ENCODE results near the gene CLIC5.

CLIC5 gene

GRCh38 chr6:45895569-45895968, 120.1 kb downstream of the CLIC5 start:
- DNase-seq (ENCODE audit: low read depth in 3 of 3) = no peak

GRCh38 chr6:45892696-45893245, 122.9 kb downstream of the CLIC5 start:
- DNase-seq (ENCODE audit: low read depth in 3 of 3) = no peak

GRCh38 chr6:45892196-45892595, 123.5 kb downstream of the CLIC5 start:
- no peak for DNase-seq (ENCODE audit: low read depth in 3 of 3)

- no peak for DNase-seq (ENCODE audit: low read depth in 3 of 3)
These were observed 128.9 kb downstream of the CLIC5 start for GRCh38 chr6:45886776-45887175.

DNA sequence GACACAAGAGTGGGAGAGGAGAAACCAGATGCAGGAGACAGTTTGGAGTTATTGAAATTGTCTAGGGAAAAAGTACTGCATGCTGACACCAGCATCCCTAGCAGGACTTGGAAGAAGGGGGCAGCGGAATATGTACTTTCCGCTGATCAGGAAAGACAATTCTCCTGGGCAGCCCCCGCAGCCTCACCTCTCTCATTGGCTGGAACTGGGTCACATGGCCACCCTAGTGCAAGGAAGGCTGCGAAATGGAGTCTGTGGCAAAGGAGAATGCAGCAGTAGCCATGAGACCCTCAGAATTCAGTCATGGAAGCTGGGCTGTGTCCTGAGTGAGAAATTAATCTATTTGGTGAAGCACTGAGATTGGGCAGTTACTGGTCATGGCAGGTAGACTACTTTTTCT, 131.3 kb downstream of the CLIC5 start:
- DNase-seq (ENCODE audit: low read depth in 3 of 3) = no peak

GRCh38 chr6:45882671-45883070, 133.0 kb downstream of the CLIC5 start:
- DNase-seq (ENCODE audit: low read depth in 3 of 3) = no peak

- no peak for DNase-seq (ENCODE audit: low read depth in 3 of 3)
These were observed 133.8 kb downstream of the CLIC5 start for GRCh38 chr6:45881705-45882467.

- no peak for DNase-seq (ENCODE audit: low read depth in 3 of 3)
These were observed 135.0 kb downstream of the CLIC5 start for GRCh38 chr6:45880676-45881075.

GRCh38 chr6:45880159-45880558, 135.5 kb downstream of the CLIC5 start:
- DNase-seq (ENCODE audit: low read depth in 3 of 3) = no peak

GRCh38 chr6:45877970-45878590, 137.6 kb downstream of the CLIC5 start:
- no peak for DNase-seq (ENCODE audit: low read depth in 3 of 3)

DNA sequence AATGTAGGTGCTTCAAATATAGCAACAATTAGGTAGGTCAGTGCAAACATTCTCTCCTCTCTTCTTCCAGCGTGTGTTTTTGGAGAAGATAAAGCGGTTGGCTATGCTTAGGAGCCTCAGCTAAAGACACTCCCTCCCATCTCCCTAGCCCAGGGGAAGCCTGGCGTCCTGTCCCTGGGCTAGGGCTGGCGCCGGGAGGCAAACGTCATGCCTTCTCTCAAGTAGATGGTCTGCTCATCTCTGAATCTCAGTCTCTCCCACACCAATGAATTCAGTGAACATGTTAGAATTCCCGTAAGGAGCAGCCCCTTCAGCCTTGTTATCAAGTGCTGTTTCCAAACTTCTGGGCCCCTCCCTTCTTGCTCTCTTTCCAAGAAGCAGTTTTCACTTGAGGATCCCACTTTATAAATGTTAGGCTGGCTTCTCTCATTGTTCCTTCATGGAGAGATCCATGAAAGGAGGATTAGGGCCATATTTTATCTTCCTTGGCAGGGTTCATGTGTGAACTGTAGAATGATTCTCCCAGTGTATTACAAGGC, 142.8 kb downstream of the CLIC5 start:
- no peak for DNase-seq (ENCODE audit: low read depth in 3 of 3)

DNA sequence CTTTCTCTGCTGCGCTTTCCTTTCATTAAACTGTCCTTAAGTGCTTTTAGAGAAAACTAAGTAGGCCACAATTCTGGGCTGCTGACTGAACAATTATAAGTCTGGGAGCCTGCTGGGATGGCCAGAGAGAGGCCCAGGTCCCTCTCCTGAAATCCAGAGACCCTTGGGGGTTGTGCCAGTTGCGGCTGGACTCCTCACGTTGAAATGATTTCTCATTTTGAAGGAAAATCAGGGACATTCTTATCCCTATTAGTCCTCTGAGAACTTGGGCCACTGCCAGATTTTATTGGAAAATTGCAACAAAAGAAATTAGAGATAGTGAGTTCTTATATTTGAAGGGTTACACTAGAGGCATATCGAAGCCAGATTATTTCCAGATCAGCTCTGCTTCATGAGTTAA, 145.1 kb downstream of the CLIC5 start:
- no peak for DNase-seq (ENCODE audit: low read depth in 3 of 3)

- no peak for DNase-seq (ENCODE audit: low read depth in 3 of 3)
These were observed 151.0 kb downstream of the CLIC5 start for GRCh38 chr6:45864651-45865050.

GRCh38 chr6:45858691-45859090, 157.0 kb downstream of the CLIC5 start:
- DNase-seq (ENCODE audit: low read depth in 3 of 3) = no peak

DNA sequence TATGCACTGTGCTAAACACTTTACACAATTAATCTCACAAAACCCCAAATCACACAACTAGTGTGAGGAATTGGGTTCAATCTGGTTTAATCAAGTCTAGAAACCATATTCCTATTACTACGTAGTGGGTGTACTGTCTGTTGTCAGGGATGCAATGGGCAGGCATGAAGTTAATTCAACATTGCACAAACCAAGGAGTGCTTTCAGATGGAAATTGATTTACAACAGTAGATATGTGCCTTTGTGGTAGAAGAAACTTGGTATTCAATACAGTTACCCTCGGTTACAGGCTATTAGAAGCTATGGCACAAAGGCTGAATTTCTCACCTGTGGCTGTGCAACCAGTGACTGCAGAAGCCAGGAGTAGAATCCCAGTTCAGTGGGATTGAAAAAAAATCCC, 157.8 kb downstream of the CLIC5 start:
- DNase-seq (ENCODE audit: low read depth in 3 of 3) = no peak

- no peak for DNase-seq (ENCODE audit: low read depth in 3 of 3)
These were observed 159.8 kb downstream of the CLIC5 start for GRCh38 chr6:45855642-45856394.

- DNase-seq (ENCODE audit: low read depth in 3 of 3) = no peak
These were observed 161.4 kb downstream of the CLIC5 start for GRCh38 chr6:45854149-45854742.

GRCh38 chr6:45851034-45851400, 164.6 kb downstream of the CLIC5 start:
- no peak for DNase-seq (ENCODE audit: low read depth in 3 of 3)

- DNase-seq (ENCODE audit: low read depth in 3 of 3) = no peak
These were observed 165.2 kb downstream of the CLIC5 start for GRCh38 chr6:45850378-45851033.

DNA sequence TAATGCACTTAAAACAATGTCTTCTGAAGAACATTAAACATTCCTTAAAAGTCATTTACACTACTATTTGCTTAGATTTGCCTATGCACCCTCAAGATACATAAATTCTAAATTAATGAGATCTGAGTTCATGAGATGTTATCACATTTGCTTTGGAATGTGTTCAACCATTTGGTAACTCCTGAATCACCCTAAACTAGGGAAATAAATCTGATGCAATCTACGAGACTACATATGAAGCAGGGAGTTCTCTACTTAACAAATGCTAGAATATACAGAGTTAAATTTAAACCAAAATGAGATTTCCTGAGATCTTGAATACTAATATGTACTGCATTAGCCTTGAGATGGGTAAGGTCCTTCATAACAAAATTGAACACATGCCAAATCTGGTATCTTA, 170.1 kb downstream of the CLIC5 start:
- DNase-seq (ENCODE audit: low read depth in 3 of 3) = no peak

DNA sequence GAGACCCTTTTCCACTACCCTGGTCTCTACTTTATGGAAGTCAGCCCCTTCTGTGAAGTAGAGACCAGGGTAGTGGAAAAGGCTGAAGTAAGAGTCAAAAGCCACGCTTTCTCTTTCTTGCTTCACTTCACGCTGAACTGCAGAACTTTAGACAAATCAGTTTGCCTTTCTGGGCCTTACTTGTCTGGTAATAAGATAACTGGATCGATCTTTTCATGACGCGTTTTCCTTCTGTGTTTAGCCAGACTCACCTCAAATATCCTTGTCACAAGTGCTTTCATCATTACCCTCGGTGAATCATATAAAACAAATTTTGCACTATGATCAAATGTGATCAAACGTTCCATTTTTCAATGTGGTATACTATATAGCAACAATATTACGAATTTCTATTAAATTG, 170.7 kb downstream of the CLIC5 start:
- no peak for DNase-seq (ENCODE audit: low read depth in 3 of 3)
